ENCODE data around the gene RGL2.
A peak's percentile ranks its signal among the peaks of the same experiment; 100 is the strongest.
"Not testable (repeated sequence)": the region's sequence is repeated elsewhere in the genome, so short reads cannot be mapped to it uniquely, and the experiment has no call there.

RGL2 gene

DNA sequence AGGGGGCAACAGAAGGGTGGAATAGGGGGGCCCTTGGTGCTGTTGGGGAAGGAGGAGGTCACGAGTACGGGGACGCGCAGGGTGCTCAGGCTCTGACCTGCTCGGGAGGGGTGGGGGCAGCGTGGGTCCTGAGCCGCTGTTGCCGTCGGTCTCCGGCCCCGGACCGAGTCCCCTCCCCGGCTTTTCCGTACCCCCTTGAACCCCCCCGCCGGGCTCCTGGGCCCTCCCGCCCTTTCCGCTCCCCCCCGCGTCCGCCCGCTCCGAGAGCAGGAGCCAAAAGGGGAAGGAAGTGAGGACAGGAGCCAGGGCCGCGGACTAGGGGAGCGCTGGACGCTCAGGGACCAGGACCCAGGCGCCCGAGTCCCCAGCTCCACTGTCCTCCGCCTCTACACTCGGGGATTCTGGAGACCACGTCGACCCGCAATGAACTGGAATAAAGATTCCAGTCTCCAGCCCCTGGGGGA lies at the start of gene RGL2:
RGL2 (minus strand) TSS at position 170 of the 464 bp plus-strand sequence. CDS start 332 bp downstream, outside the sequence.
- peak; percentile 91 for DNase-seq

DNA sequence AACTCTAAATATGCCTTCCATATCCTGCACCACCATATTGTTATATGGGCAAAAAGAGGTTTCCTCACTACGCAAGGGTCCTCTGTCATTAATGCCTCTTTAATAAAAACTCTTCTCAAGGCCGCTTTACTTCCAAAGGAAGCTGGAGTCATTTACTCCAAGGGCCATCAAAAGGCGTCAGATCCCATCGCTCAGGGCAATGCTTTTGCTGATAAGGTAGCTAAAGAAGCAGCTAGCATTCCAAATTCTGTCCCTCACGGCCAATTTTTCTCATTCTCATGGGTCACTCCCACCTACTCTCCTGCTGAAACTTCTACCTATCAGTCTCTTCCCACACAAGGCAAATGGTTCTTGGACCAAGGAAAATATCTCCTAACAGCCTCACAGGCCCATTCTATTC lies 49.1 kb upstream of the RGL2 start:
- no peak for DNase-seq

DNA sequence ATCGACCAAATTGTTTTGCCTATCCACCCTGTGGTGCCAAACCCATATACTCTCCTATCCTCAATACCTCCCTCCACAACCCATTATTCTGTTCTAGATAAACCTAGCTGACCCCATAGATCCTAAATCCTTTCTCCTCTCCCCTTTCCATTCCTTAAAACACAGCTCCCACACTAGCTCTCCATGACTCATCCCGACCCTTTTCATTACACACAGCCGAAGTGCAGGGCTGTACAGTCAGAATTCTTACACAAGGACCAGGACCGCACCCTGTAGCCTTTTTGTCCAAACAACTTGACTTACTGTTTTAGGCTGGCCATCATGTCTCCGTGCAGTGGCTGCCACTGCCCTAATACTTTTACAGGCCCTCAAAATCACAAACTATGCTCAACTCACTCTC lies 48.2 kb upstream of the RGL2 start:
- DNase-seq: not testable (repeated sequence)

- DNase-seq: peak; percentile 77
Measured at GRCh38 chr6:33344701-33345697, 46.3 kb upstream of the RGL2 start.

DNA sequence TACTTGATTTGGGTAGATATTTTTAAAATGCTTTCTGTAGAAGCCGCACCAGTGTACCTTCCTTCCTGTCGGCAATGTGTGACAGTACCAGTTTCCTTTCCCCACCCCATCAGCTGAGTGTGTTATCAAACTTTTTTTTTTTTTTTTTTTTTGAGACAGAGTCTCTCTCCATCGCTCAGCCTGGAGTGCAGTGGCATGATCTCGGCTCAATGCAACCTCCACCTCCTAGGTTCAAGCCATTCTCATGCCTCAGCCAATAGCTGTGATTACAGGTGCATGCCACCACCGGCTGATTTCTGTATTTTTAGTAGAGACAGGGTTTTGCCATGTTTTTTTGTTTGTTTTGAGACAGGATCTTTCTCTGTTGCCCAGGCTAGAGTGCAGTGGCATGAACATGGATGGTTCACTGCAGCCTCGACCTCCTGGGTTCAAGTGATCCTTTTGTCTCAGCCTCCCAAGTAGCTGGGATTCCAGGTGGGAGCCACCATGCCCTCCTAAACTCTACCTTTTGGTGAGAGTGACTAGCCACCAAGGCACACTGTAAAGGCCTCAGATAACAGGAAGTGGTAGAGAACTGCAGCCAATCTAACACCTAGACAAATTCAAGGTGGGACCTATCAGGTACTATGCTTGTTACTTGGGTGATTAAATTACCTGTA lies 45.3 kb upstream of the RGL2 start:
- no peak for DNase-seq

GRCh38 chr6:33343606-33343952 lies 44.8 kb upstream of the RGL2 start:
- DNase-seq: not testable (repeated sequence)

- DNase-seq: no peak
Measured at GRCh38 chr6:33339193-33339592, 40.5 kb upstream of the RGL2 start.

DNA sequence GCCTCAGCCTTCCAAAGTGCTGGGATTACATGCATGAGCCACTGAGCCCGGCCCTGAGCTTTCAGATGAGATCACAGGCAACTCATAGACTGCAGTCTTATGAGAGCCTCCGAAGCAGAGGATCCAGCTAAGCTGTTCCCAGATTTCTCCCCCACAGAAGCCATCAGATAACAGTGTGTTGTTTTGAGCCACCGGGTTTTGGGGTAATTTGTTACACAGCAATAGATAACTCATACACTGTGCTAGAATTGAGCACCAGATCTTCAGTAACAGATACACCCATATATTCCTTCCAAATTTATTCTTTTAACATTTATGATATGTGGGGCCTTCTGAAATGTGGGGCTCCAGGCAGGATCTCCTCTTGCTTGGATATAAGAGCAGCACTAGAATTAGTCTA lies 37.8 kb upstream of the RGL2 start:
- DNase-seq: no peak

DNA sequence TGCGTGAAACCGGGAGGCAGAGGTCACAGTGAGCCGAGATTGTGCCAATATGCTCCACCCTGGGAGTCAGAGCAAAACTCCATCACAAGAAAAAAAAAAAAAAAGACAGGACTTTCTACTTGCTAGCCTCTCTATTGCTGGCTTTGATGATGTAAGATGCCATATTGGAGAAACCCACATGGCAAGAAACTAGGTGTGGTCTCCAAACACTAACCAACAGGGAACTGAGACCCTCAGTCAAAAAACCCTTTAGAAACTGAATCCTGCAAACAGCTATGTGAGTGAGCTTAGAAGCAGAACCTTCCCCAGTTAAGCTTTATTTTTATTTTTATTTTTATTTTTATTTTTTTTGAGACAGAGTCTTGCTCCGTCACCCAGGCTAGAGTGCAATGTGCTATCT lies 37.2 kb upstream of the RGL2 start:
- DNase-seq: no peak

DNA sequence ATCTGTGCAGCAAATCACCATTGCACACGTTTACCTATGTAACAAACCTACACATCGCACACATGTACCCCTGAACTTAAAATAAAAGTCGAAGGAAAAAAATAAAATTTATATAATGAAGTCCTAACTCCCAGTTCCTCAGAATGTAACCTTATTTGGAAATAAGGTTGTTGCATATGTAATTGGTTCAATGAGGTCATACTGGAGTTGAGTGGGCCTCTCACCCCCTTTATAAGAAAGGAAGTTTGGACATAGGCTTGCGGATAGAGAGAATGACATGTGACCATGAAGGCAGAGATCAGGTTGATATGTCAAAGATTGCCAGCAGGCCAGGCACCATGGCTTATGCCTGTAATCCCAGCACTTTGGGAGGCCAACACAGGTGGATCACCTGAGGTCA lies 34.9 kb upstream of the RGL2 start:
- DNase-seq: no peak

DNA sequence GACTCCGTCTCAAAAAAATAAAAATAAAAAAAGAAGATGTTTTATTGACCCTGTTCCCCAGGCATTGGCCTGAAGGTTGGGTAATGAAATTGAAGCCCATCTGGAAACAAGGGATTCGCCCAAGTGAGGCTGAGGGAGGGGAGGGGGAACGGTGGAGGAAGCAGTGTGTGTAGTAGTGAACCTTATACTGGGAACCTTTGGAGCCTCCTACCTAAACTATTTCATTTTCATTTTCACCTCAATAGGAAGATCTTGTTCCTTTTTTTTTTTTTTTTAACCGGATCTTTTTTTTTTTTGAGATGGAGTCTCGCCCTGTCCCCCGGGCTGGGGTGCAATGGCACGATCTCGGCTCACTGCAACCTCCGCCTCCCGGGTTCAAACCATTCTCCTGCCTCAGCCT lies 32.0 kb upstream of the RGL2 start:
- no peak for DNase-seq

- no peak for DNase-seq
Measured at GRCh38 chr6:33329058-33329457, 30.3 kb upstream of the RGL2 start.

- DNase-seq: no peak
Measured at GRCh38 chr6:33324125-33324524, 25.4 kb upstream of the RGL2 start.

GRCh38 chr6:33323623-33323948 lies 24.8 kb upstream of the RGL2 start:
- no peak for DNase-seq

DNA sequence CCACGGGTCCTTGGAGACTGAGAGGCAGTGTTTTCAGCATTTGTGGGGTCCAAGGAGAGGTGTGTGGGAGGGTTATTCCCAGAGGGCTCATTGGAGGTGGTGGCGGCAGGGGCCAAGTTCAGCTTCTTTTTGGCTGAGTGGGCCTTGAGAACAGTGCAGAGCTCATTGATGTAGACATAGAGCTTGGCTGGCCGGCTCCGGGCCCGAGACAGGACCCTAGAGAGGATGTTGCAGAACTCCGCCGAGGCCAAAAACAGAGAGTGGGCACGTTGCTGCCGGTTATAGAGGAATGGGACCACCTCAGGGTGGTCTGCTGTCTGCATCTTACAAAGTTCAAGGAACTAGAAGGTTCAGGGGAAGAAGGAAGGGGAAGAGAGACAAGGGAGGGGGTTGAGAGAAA lies 22.5 kb upstream of the RGL2 start:
- no peak for DNase-seq

- DNase-seq: no peak
Measured at GRCh38 chr6:33320315-33321181, 21.8 kb upstream of the RGL2 start.

- DNase-seq: no peak
Measured at GRCh38 chr6:33319939-33320314, 21.2 kb upstream of the RGL2 start.

DNA sequence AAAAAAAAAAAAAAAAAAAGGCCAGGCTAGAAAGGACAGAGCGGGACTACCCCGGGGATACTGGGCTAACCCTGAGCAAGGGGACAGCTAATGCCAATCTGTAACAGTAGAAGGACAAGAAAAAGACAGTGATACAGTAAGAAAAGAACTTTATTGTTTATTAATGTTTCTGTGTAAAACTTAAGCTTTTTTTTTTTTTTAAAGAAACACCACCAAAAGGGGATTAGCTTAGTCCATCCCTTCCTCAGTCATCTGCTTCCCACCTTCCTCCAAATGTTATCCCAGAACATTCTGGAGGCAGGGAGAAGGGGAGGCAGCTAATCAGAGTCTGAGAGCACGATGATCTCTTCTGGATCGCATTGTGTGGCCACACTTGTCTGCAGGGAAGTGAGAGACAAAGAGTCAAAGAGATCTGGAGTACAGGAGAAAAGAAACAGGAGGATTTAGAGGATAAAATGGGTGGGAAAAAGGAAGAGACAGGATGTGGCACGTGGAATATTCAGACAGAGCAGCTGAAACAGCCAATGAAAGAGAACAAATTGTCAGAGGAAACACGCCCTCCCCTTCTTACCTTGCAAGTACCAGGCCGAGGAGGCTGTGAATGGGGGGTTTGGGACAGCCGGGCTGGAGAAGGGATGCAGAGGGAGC lies 19.8 kb upstream of the RGL2 start:
- DNase-seq: no peak

- peak; percentile 98 for DNase-seq
Measured at GRCh38 chr6:33317669-33318425, 19.1 kb upstream of the RGL2 start, which contains the start of gene ZBTB22. Gene ZBTB22 (minus strand): TSS chr6:33317744. CDS start chr6:33316916, 828 bp downstream.

- DNase-seq: no peak
Measured at GRCh38 chr6:33317419-33317668, 18.6 kb upstream of the RGL2 start.

DNA sequence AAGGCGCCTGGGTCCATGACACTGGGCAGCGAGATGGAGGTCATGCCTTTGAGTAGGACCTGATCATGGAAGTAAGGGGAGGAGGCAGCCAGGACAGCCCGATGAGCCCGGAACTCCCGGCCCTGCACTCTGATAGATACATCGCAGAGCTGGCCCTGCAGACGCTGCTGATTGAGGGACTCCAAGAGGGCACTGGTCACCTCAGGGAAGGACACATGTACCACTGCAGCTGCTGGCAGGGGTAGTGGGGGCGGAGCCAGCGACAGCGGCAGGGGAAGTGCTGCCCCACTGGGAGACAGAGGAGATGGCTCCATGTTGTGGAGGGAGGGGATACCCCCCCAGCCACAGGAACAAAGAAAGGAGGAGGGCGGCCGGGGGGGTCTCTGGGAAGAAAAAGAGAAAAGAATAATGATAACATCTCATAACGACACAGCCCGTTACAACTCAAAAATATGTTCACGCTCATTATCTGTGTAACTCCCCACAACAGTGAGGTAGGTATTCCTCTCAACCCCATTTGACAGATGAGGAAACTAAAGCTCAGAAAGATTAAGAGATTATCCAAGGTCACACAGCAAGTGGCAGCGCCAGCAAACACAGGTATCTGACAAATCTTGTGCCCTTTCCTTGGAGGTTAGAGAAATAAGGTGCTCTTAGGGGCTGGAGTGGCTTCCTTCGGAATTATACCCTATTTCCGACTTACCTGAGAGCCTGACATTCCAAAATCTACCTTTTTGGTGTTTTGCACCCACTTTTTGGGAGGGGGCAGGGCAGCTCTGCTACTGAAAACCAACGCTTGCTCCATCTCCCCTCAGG lies 18.1 kb upstream of the RGL2 start:
- DNase-seq: no peak
